Gastroesophageal sphincter (tissue), 3 donors: ENCODE results near the gene MRPL12.

Experiments used
- CTCF ChIP-seq, 4 experiments: fragments of 200-600 bp in 2 of 4; fragments of 450-650 bp in 2 of 4; sonication (generic) in 1 of 4; IDR thresholded peaks; one replicate each; pipeline ENCODE4 v1.5.1; 2017 to 2019; ENCODE audit warnings: antibody characterized with exemption in 4 of 4, mild to moderate bottlenecking in 2 of 4, moderate library complexity in 2 of 4
- EP300 ChIP-seq: sonication (generic); formaldehyde crosslinking; IDR thresholded peaks from one replicate; pipeline ENCODE4 v1.6.1; 2017; ENCODE audit warnings: antibody characterized with exemption, mild to moderate bottlenecking
- POLR2A ChIP-seq, 2 donors: fragments of 450-650 bp; IDR thresholded peaks; one replicate each; pipeline ENCODE4 v1.6.1; 2017; ENCODE audit warnings: antibody characterized with exemption in 2 of 2, mild to moderate bottlenecking in 2 of 2, moderate library complexity in 1 of 2

- TF ChIP-seq CTCF (IDR thresholded peaks at IDR 0.05) = no peak
- TF ChIP-seq POLR2A (IDR thresholded peaks at IDR 0.05) = no peak
- no peak for TF ChIP-seq EP300
Measured at GRCh38 chr17:81737947-81738800, 35.0 kb downstream of the MRPL12 start.
